KBM-7 (cell line): ENCODE data around the gene MBP.

Experiments used
- DNase-seq: peaks from one replicate; pipeline ENCODE4 v3.0.0-alpha.2; 2015
- in situ Hi-C: fragments of 300-500 bp; cut with MboI; formaldehyde crosslinking; loops from 2 replicates; pipeline ENCODE4 v1.14.3; 2020; ENCODE audit warnings: low sequenced_read_pairs, low pct_unique_long_range_greater_than_20kb, mixed read lengths

The MBP gene

GRCh38 chr18:77044866-77045664, 87.5 kb downstream of the MBP start:
- no peak for DNase-seq
- in situ Hi-C loops: no loop called here

GRCh38 chr18:77043541-77044280, 88.9 kb downstream of the MBP start:
- in situ Hi-C loops: no loop called here
- no peak for DNase-seq

DNA sequence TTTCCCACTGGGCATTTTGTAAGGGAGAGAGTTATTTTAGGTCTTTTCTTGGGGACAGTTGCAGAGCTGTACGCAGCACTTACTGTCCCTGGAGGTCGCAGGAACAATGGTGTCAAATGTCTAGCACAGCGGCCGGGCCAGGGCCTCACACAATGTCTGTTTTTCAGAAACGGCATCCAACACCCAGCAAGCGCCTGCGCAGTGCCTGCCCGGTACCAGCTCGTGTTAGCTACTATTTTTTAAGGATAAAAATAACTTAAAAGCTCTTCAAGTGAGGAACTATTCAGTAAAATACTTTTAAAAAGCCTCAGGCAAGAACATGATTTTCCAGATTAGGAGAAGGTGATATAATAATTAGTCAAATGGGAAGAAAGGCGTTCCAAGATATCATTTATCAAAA, 90.0 kb downstream of the MBP start:
- in situ Hi-C loops: no loop called here
- no peak for DNase-seq

GRCh38 chr18:77039196-77040130, 93.1 kb downstream of the MBP start:
- in situ Hi-C loops: no loop called here
- no peak for DNase-seq

- in situ Hi-C loops: no loop called here
- DNase-seq: no peak
Observed at GRCh38 chr18:77038182-77038858, 94.3 kb downstream of the MBP start.

DNA sequence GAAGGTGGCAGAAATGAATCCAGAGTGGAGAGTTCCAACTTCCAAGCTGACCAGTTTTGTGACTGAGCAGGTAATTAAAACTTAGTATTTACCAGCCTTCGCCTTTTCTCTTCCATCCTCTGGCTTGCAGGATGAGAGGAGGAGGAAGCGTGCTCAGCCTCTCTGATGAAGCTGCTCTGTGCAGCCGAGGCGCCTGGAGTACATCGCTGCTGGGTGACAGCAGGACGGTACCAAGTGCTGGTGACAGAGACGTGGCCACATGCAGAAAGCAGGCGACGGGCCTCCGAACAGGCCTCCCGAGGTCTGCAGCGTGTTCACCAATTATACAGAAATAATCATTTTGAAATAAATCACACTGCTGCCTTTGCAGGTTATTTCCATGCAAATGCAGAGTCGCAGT, 95.0 kb downstream of the MBP start:
- in situ Hi-C loops: no loop called here
- DNase-seq: no peak

GRCh38 chr18:77035380-77036187, 97.0 kb downstream of the MBP start:
- DNase-seq: no peak
- in situ Hi-C loops: no loop called here

GRCh38 chr18:77033575-77033974, 99.0 kb downstream of the MBP start:
- in situ Hi-C loops: no loop called here
- no peak for DNase-seq

DNA sequence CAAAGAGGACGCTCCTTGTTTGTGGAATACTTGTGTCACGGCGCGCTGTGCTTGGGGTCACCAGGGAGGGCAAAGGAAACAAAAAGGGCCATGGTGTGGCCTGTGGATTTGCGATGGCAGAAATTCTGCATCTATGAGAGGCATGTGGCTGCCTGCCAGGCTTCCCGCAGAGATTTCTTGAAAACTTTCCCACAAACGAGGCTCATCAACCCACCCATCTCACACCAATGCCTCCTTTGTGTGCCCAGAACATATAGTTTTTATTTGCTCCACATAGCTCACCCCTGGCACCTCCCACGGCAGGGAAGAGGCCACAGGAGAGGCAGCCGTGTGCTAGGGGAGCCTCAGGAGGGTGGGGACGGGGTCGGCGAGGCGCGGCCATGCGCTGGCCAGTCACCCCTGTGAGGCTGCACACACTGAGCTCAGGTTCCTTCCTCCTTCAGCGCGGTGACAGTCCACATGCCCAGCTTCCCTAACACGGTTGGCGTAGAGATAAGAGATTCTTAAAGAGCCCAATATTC, 100.3 kb downstream of the MBP start:
- in situ Hi-C loops: no loop called here
- peak; percentile 43 for DNase-seq

DNA sequence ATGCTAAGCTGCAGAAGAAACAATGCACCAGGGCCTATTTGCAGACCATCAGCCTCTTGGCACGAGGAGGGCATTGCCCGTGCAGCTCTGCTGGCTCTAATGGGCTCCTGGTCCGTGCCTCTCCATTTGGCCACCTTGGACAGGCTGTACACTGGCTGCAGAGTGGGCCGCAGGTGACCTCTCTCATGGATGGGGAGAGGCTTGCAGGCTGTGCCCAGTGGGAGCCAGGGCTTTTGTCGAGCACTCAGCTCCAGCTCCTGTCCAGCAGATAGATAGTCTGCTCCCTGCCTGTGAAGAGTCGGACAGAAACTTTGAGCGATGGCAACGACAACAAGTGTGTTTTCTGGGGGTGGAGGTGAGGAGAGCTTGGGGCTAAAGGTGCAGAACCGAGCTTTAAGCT, 100.9 kb downstream of the MBP start:
- in situ Hi-C loops: no loop called here
- DNase-seq: no peak

GRCh38 chr18:77030201-77030600, 102.4 kb downstream of the MBP start:
- in situ Hi-C loops: no loop called here
- no peak for DNase-seq

- DNase-seq: no peak
- in situ Hi-C loops: no loop called here
Observed at GRCh38 chr18:77025831-77026363, 106.7 kb downstream of the MBP start.

DNA sequence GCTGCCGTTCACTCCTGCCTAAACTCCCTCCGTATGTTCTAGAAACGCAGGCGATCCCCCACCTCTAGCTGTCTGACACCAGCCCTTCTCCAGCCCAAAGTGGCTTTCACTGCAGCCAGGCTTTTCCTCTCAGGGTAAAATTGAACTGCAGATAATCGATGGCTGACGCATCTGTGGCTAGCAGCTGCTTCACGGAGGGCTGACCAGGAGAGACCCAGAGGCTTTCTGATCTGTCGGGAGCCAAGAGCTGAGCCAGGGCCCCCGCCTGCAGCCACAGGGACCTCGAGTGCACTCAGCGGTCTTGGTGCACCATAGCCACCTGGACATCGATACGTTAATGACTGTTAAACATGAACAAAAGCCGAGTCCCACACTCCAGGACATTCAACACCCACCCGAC, 107.5 kb downstream of the MBP start:
- DNase-seq: no peak
- in situ Hi-C loops: no loop called here

DNA sequence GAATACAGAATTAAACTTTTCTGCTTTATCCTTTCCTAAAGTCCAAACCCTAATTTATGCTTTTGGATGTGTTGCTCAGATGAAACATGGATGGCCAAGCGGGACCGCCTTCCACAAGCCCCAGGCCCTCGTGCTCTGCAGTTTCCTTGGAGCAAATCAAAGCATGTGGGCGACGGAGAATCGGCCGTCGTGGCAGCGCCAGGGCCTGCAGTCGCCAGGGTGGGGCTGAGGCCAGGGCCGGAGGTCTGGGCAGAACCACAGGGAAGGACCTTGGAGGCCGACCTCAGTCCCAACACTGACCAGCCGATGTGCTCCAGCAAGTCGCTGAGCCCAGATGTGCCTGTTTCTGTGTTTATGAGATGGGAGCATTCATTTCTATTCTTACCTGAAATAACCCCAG, 108.1 kb downstream of the MBP start:
- in situ Hi-C loops: no loop called here
- DNase-seq: no peak

DNA sequence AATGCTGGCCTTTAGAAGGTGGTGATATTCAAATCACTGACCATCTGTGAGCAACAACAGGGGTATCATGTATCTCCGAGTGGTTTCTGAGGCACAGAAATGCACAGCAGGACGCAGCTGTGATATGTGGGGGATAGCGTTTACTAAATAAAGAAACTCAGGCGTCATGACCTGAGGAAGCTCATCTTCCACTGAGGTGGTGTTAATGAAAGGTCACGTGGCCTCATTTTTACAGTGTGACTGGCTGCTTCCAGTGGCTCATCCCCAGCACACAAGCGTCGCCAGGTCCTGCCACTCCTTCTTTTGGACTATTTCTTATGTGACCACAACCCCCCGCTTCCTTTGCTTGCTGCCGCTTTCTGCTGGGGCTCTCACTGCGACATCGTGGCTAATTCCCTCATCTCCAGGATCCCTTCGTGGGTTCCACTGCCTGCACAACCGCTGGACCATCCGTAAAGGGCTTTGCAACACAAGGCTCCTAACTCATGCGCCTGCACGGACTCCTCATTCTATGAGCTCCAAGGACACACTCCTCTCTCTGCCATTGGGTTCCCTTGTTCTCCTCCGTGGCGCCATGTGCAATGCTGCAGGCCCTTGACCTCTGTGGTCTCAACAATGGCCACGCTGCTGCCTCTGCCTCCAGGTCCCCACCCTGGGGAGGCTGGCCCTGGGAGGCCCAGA, 109.3 kb downstream of the MBP start:
- DNase-seq: peak; percentile 8
- in situ Hi-C loops: no loop called here

DNA sequence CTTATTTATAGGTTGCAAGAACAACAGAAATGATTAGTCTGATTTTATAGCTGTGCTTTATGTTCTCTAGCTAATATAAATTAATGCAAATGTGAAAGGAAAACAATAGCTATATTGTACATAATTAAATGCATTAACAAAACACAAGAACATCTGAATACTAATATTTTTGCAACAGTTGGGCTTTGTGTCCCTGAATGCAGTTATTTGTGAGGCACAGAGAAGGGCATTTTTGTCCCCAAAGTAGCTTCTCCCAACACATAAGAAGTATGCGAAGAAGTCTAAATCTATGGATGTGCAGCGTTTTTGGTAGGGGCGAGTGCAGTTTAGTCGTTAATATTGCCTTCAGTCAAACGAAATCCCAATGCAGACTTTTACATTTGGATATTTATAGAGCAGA, 110.0 kb downstream of the MBP start:
- no peak for DNase-seq
- in situ Hi-C loops: no loop called here

DNA sequence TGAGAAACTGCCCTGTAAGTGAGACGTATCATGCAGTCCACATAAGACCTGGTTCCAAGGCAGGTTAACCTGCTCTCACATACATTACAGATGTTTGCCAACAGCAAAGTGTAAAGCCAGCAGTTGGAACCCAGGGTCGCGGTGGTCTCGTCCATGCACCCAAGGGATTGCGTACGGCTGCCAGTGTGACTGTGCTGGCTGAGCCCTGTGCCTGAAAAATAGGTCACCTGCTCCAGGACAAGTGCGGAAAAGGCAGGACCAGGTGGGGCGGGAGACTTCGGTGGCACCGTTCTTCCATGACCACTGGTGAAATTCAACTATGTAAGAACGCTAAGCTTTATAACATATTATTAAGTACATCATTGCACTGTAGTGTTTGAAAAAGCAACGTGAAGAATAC, 110.5 kb downstream of the MBP start:
- in situ Hi-C loops: no loop called here

More for the DNA sequence above, 110.5 kb downstream of the MBP start:
- no peak for DNase-seq
